CMK (cell line): ENCODE measurements around the gene PRMT1.
"Not testable (repeated sequence)": the region's sequence is repeated elsewhere in the genome, so short reads cannot be mapped to it uniquely, and the experiment has no call there.

ENCODE experiments used
- DNase-seq: peaks from one replicate; pipeline ENCODE4 v3.0.0-alpha.2; 2010; ENCODE audit warnings: low read depth

The PRMT1 gene

GRCh38 chr19:49677231-49677900 lies at the start of gene PRMT1:
Gene PRMT1, plus strand, starts transcription at chr19:49677271. Its CDS starts 10 bp downstream, at chr19:49677281.
- peak; percentile 89 for DNase-seq

- DNase-seq, result no peak
Observed at GRCh38 chr19:49629659-49630058, 47.4 kb upstream of the PRMT1 start.

- no peak for DNase-seq
Observed at GRCh38 chr19:49631014-49631588, 46.0 kb upstream of the PRMT1 start.

GRCh38 chr19:49631610-49632192 lies 45.4 kb upstream of the PRMT1 start:
- no peak for DNase-seq

GRCh38 chr19:49632576-49632975 lies 44.5 kb upstream of the PRMT1 start:
- DNase-seq, result no peak

- not testable (repeated sequence) for DNase-seq
Observed at GRCh38 chr19:49633273-49633672, 43.8 kb upstream of the PRMT1 start.

- DNase-seq, result no peak
Observed at GRCh38 chr19:49635530-49636232, 41.4 kb upstream of the PRMT1 start.

GRCh38 chr19:49636233-49636932 lies 40.7 kb upstream of the PRMT1 start:
- no peak for DNase-seq

GRCh38 chr19:49637821-49638738 lies 39.0 kb upstream of the PRMT1 start:
- peak; percentile 75 for DNase-seq

GRCh38 chr19:49639401-49640112 lies 37.5 kb upstream of the PRMT1 start:
- DNase-seq, result no peak

GRCh38 chr19:49640113-49640898 lies 36.8 kb upstream of the PRMT1 start, which contains the start of gene RRAS:
Gene RRAS, minus strand, starts transcription at chr19:49640143. Its CDS starts 45 bp downstream, at chr19:49640098.
- peak; percentile 100 for DNase-seq

GRCh38 chr19:49641688-49642491 lies 35.2 kb upstream of the PRMT1 start, which contains the start of gene SCAF1:
Gene SCAF1, plus strand, starts transcription at chr19:49642209. Its CDS starts 2,818 bp downstream, at chr19:49645027.
- DNase-seq, result peak; percentile 99

GRCh38 chr19:49642492-49643035 lies 34.5 kb upstream of the PRMT1 start:
- DNase-seq, result no peak

- no peak for DNase-seq
Observed at GRCh38 chr19:49643466-49643865, 33.6 kb upstream of the PRMT1 start.

GRCh38 chr19:49645592-49645991 lies 31.5 kb upstream of the PRMT1 start:
- no peak for DNase-seq

- no peak for DNase-seq
Observed at GRCh38 chr19:49645995-49646394, 31.1 kb upstream of the PRMT1 start.

- no peak for DNase-seq
Observed at GRCh38 chr19:49646586-49646985, 30.5 kb upstream of the PRMT1 start.
